PC-9 (cell line): Measurements from ENCODE around the gene CACHD1. TPM values are rescaled to one million over a fixed set of nuclear protein-coding genes. Genes with fewer than 3 reads are reported as not detected.

Experiments
- BruUV-seq: library from RNA; stranded (reverse); fragments of 400-500 nt; replicated peaks from 2 replicates; lab custom pipeline; 2021; lab: Mats Ljungman, UMichigan
- CTCF ChIA-PET: fragments of 300-600 bp; sonication (Branson Sonifier 250); formaldehyde crosslinking; loops from one replicate; lab custom pipeline; 2022; ENCODE audit warnings: antibody characterized with exemption; lab: Charles Lee
- POLR2A ChIA-PET: fragments of 300-600 bp; sonication (Branson Sonifier 250); formaldehyde crosslinking; loops from one replicate; lab custom pipeline; 2022; ENCODE audit warnings: antibody characterized with exemption; ENCODE audit not compliant: unreplicated experiment; lab: Charles Lee
- DNase-seq, 2 experiments: peaks; one replicate each; pipeline versions ENCODE4 v3.0.0 to v3.0.0-alpha.2; 2015 to 2022; ENCODE audit warnings: mixed read lengths in 1 of 2
- H2AFZ ChIP-seq: fragments of 200-600 bp; sonication (generic); 2 replicates; pipeline ENCODE4 v1.8.1; 2017; ENCODE audit warnings: antibody characterized with exemption
- H3F3A ChIP-seq: fragments of 200-600 bp; sonication (generic); 2 replicates; pipeline ENCODE4 v1.8.1; 2017; ENCODE audit warnings: antibody characterized with exemption, mild to moderate bottlenecking, low read depth; ENCODE audit not compliant: insufficient read depth
- H3K27ac ChIP-seq: fragments of 200-600 bp; sonication (generic); 2 replicates; pipeline ENCODE4 v1.6.1; 2016; ENCODE audit warnings: mixed run types
- H3K27me3 ChIP-seq: fragments of 200-600 bp; sonication (generic); 2 replicates; pipeline ENCODE4 v1.6.1; 2016; ENCODE audit warnings: low read depth, mixed run types; ENCODE audit not compliant: insufficient read depth
- H3K36me3 ChIP-seq: fragments of 200-600 bp; sonication (generic); 2 replicates; pipeline ENCODE4 v1.6.1; 2016; ENCODE audit warnings: low read depth, mixed run types
- H3K4me1 ChIP-seq: fragments of 200-600 bp; sonication (generic); replicated peaks from 2 replicates; pipeline ENCODE4 v1.6.1; 2016; ENCODE audit warnings: mixed run types; ENCODE audit not compliant: insufficient read depth
- H3K4me2 ChIP-seq: fragments of 200-600 bp; sonication (generic); 2 replicates; pipeline ENCODE4 v1.6.1; 2017; ENCODE audit warnings: mixed run types
- H3K4me3 ChIP-seq: fragments of 200-600 bp; sonication (generic); 2 replicates; pipeline ENCODE4 v1.6.1; 2016; ENCODE audit warnings: mixed run types
- H3K79me2 ChIP-seq: fragments of 200-600 bp; sonication (generic); 2 replicates; pipeline ENCODE4 v1.6.1; 2017; ENCODE audit warnings: low read depth, mixed run types
- H3K9me2 ChIP-seq: fragments of 200-600 bp; sonication (generic); 2 replicates; pipeline ENCODE4 v1.8.1; 2017; ENCODE audit warnings: mild to moderate bottlenecking; ENCODE audit not compliant: insufficient read depth
- H3K9me3 ChIP-seq: fragments of 200-600 bp; sonication (generic); 2 replicates; pipeline ENCODE4 v1.8.1; 2016; ENCODE audit warnings: low read depth; ENCODE audit not compliant: insufficient read depth
- H4K20me1 ChIP-seq: fragments of 200-600 bp; sonication (generic); 2 replicates; pipeline ENCODE4 v1.8.1; 2017; ENCODE audit not compliant: insufficient read depth
- CTCF ChIP-seq: fragments of 200-600 bp; sonication (generic); conservative IDR thresholded peaks from 2 replicates; pipeline ENCODE4 v1.6.1; 2017; ENCODE audit warnings: mixed run types, antibody characterized with exemption, mild to moderate bottlenecking, moderate library complexity
- EZH2 ChIP-seq: fragments of 200-600 bp; sonication (generic); IDR thresholded peaks from 2 replicates; pipeline ENCODE4 v1.8.0; 2017; ENCODE audit warnings: antibody characterized with exemption, low read depth
- intact Hi-C: fragments of 100-400 bp; cut with micrococcal nuclease; formaldehyde crosslinking; loops from one replicate; pipeline ENCODE4 v1.10.0; 2022; ENCODE audit not compliant: unreplicated experiment
- total RNA-seq: library from RNA; stranded (reverse); gene quantifications from 2 replicates; pipeline ENCODE4 v1.2.3, GENCODE V29; 2021

Gene CACHD1
- total RNA-seq, 1 experiment from 2014 or later = 3.1 TPM

- H3F3A ChIP-seq = no peaks in the 10 kb centered on the region
- H3K4me1 ChIP-seq = no peaks in the 10 kb centered on the region
- ChIA-PET POLR2A (no interaction called here), CTCF (no interaction called here)
- H3K36me3 ChIP-seq = no peaks in the 10 kb centered on the region
- intact Hi-C loops = no loop called here
- H3K4me2 ChIP-seq = no peak overlapping the region
- BruUV-seq = no TSS peak
- H3K79me2 ChIP-seq = no peaks in the 10 kb centered on the region
- H3K4me3 ChIP-seq = no peak overlapping the region
- H3K9me3 ChIP-seq = no peaks in the 10 kb centered on the region
- no peak overlapping the region for H2AFZ ChIP-seq
- TF ChIP-seq EZH2 = no peak
- no peak for TF ChIP-seq CTCF
- no peak overlapping the region for H3K27ac ChIP-seq
- no peak for DNase-seq
- H3K27me3 ChIP-seq = no peaks in the 10 kb centered on the region
- no peaks in the 10 kb centered on the region for H3K9me2 ChIP-seq
- no peaks in the 10 kb centered on the region for H4K20me1 ChIP-seq
Measured at GRCh38 chr1:64427879-64428278, 42.0 kb upstream of the CACHD1 start.

DNA sequence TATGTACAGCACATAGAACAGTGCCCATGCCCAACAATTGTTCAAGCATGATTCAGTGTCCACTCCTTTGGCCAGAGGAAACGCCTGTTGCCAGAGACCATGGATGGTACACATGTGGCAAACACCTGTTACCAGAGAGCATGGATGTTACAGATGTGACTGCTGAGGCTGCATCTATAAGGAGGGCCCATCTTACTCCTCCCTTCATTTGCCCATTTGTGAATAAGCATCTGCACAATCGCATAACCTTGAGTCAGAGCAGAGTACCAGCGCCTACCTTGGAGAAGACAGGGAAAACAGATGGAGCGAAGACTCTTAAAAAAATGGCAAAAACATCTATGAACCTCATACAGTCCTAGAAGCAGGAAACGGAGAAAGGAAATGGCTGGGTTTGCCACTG lies 36.6 kb upstream of the CACHD1 start:
- TF ChIP-seq EZH2 (no peak), CTCF (no peak)
- Histone ChIP-seq H3K9me3 (no peaks in the 10 kb centered on the region), H2AFZ (no peak overlapping the region), H3K9me2 (no peaks in the 10 kb centered on the region), H3K4me1 (no peaks in the 10 kb centered on the region), H3K27ac (no peak overlapping the region), H3K4me3 (no peak overlapping the region), H3K27me3 (no peaks in the 10 kb centered on the region), H3K79me2 (no peaks in the 10 kb centered on the region), H3K4me2 (no peak overlapping the region), H3F3A (no peaks in the 10 kb centered on the region), H3K36me3 (no peaks in the 10 kb centered on the region), H4K20me1 (no peaks in the 10 kb centered on the region)
- ChIA-PET POLR2A (no interaction called here), CTCF (no interaction called here)
- intact Hi-C loops = no loop called here
- DNase-seq = no peak
- BruUV-seq = no TSS peak

- H4K20me1 ChIP-seq = no peaks in the 10 kb centered on the region
- H3K4me2 ChIP-seq = no peak overlapping the region
- H3K4me3 ChIP-seq = no peak overlapping the region
- no peaks in the 10 kb centered on the region for H3K9me2 ChIP-seq
- no peaks in the 10 kb centered on the region for H3K9me3 ChIP-seq
- CTCF ChIA-PET = interaction anchor here (0.6 kb wide), 1 partner anchor 190 kb away, joined by 3 read pairs; no protein-coding TSS in a partner anchor
- H3K4me1 ChIP-seq = no peaks in the 10 kb centered on the region
- H3K36me3 ChIP-seq = no peaks in the 10 kb centered on the region
- TF ChIP-seq EZH2 = no peak
- H2AFZ ChIP-seq = no peak overlapping the region
- no peaks in the 10 kb centered on the region for H3K27me3 ChIP-seq
- no peak for DNase-seq
- BruUV-seq = no TSS peak
- H3K79me2 ChIP-seq = no peaks in the 10 kb centered on the region
- intact Hi-C loops = no loop called here
- H3K27ac ChIP-seq = no peak overlapping the region
- no peaks in the 10 kb centered on the region for H3F3A ChIP-seq
- POLR2A ChIA-PET = no interaction called here
Measured at GRCh38 chr1:64433747-64434146, 36.2 kb upstream of the CACHD1 start.

DNA sequence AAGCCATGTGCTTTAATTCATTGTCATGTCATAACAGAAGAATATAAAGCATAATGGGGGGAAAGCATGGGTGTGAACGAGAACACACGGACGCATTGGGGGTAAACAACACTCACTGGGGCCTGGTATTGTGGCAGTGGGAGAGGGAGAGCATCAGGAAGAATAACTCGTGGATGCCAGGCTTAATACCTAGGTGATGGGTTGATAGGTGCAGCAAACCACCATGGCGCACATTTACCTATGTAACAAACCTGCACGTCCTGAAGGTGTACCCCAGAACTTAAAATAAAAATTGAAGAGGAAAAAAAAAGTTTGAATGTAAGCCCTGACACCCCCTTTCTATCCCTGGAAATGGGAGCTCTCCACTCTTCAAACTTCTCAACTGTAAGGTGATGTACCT lies 34.9 kb upstream of the CACHD1 start:
- ChIA-PET CTCF (no interaction called here), POLR2A (no interaction called here)
- H3K9me3 ChIP-seq = no peaks in the 10 kb centered on the region
- DNase-seq = no peak
- intact Hi-C loops = no loop called here
- H3K4me2 ChIP-seq = no peak overlapping the region
- TF ChIP-seq CTCF = no peak
- no peak for TF ChIP-seq EZH2
- H3K27me3 ChIP-seq = no peaks in the 10 kb centered on the region
- no peaks in the 10 kb centered on the region for H3F3A ChIP-seq
- BruUV-seq = no TSS peak
- no peaks in the 10 kb centered on the region for H4K20me1 ChIP-seq
- H2AFZ ChIP-seq = no peak overlapping the region
- no peaks in the 10 kb centered on the region for H3K79me2 ChIP-seq
- no peaks in the 10 kb centered on the region for H3K4me1 ChIP-seq
- no peaks in the 10 kb centered on the region for H3K36me3 ChIP-seq
- H3K27ac ChIP-seq = no peak overlapping the region
- no peak overlapping the region for H3K4me3 ChIP-seq
- H3K9me2 ChIP-seq = no peaks in the 10 kb centered on the region; the same call in 1 of the 2 replicates
